Esophagus squamous epithelium (tissue), 4 donors: ENCODE measurements around the gene NRF1.
"Not testable (repeated sequence)": the region's sequence is repeated elsewhere in the genome, so short reads cannot be mapped to it uniquely, and the experiment has no call there.

Experiments used
- CTCF ChIP-seq, 6 experiments: fragments of 450-650 bp in 4 of 6; fragments of 200-600 bp in 2 of 6; sonication (generic) in 2 of 6; IDR thresholded peaks; one replicate each; pipeline ENCODE4 v1.5.1; 2016 to 2019; ENCODE audit warnings: antibody characterized with exemption in 6 of 6, mild to moderate bottlenecking in 4 of 6, moderate library complexity in 4 of 6
- POLR2A ChIP-seq, 4 donors: fragments of 450-650 bp; IDR thresholded peaks; one replicate each; pipeline ENCODE4 v1.6.1; 2017; ENCODE audit warnings: antibody characterized with exemption in 4 of 4, mild to moderate bottlenecking in 4 of 4, moderate library complexity in 3 of 4

GRCh38 chr7:129604021-129604420 is 7.5 kb upstream of the NRF1 start:
- TF ChIP-seq CTCF, POLR2A (IDR thresholded peaks at IDR 0.05): not testable (repeated sequence)
